GM21786 (cell line): ENCODE measurements around the gene ATG16L2.
"Not testable (repeated sequence)": the region's sequence is repeated elsewhere in the genome, so short reads cannot be mapped to it uniquely, and the experiment has no call there.

Experiments used
- ATAC-seq: cut with Tn5 transposase; IDR thresholded peaks from one replicate; pipeline ENCODE4 v1.9.1; 2021; ENCODE audit not compliant: unreplicated experiment

Gene ATG16L2

DNA sequence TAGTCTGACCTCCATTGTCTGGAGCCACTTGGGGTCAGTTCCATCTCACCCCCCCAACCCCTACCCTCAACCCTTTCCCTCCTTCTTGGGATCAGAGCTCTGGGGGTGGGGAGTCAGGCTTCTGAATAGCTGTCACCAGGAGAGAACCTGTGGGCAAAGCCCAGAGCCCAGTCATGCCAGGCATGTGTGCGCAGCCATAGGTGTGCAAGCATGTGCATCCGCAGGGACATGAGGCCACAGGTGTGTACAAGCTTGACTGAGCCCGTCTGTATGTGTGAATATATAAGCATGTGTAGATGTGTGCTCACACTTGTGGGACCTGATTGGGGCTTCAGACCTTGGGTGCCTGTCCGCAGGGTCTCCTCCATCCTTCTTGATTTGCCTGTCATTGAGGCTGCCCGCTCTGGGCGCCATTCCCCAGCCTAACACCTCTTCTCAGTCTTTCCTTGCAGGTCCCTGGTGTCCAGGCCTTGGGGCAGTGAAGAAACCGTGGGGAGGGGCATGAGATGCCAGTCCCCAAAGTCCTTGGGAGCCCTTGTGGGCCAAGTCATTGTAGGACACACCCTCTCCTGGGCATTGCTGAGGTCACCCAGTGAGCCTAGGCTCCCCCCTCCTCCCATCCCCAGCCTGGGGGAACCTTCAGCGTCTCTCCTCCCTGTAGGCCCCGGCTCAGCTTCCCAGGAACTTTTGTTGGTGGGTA lies 9.0 kb downstream of the ATG16L2 start:
- ATAC-seq: no peak

GRCh38 chr11:72824020-72824419 lies 9.8 kb downstream of the ATG16L2 start:
- no peak for ATAC-seq

- no peak for ATAC-seq
Measured at GRCh38 chr11:72824811-72825505, 10.7 kb downstream of the ATG16L2 start.

- no peak for ATAC-seq
Measured at GRCh38 chr11:72825661-72826060, 11.4 kb downstream of the ATG16L2 start.

DNA sequence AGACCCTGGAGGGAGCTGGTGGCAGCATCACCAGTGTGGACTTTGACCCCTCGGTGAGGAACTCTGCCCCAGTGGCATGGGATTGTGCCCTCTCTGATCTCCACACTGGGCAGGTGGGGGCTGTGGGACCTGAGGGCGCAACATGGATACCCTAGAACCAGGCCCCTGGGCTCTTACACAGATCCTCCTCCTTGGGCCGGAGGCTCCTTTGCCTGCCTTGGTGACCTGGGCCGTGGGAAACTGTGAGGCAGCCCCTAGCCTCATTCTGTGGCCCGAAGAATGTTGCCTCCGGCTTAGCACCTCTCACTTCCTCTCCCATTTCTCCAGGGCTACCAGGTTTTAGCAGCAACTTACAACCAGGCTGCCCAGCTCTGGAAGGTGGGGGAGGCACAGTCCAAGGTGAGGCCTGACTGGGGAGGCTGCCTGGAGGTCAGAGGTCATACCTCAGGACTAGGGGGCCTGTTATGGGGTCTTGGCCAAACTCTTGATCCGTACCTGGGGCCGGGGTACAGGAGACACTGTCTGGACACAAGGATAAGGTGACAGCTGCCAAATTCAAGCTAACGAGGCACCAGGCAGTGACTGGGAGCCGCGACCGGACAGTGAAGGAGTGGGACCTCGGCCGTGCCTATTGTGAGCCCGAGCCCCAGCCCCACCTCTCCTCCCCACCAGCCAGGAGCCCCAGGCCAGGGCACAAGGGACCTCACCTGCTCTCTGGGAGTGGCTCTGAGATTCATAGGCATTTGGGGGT lies 12.2 kb downstream of the ATG16L2 start:
- no peak for ATAC-seq

DNA sequence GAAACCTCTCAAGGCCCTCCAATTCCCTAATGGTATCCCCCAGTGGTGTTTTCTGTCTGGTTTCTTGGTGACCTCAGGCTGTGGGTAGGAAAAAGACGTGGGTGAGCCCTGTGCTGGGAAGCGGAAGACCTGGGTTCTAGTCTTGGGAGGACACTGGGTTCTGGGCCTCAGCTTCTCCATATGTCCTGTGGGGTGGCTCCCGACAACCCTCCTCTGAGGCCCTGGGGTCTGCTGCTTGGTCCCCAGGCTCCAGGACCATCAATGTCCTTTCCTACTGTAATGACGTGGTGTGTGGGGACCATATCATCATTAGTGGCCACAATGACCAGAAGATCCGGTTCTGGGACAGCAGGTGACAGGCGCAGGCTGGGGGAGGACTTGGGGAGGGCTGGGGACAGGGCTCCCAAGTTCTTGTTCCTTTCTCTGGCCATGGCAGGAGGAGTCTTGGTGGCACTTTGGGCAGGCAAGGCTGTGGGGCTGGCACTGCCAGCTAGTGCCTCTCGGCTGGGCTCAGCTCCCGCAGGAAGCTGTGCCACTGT lies 12.8 kb downstream of the ATG16L2 start:
- no peak for ATAC-seq

DNA sequence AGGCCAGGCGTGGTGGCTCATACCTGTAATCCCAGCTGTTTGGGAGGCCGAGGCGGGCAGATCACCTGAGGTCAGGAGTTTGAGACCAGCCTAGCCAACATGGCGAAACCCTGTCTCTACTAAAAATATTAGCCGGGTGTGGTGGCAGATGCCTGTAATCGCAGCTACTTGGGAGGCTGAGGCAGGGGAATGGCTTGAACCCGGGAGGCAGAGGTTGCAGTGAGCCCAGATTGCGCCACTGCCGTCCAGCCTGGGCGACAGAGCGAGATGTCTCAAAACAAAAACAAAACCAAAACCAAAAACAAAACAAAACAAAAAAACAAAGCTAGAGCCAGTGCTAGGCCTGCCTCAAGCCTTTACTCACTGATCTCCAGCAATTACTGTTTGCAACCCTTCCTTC lies 13.4 kb downstream of the ATG16L2 start:
- ATAC-seq: not testable (repeated sequence)

- ATAC-seq: no peak
Measured at GRCh38 chr11:72828081-72828567, 13.9 kb downstream of the ATG16L2 start.

- no peak for ATAC-seq
Measured at GRCh38 chr11:72828692-72829101, 14.5 kb downstream of the ATG16L2 start.

DNA sequence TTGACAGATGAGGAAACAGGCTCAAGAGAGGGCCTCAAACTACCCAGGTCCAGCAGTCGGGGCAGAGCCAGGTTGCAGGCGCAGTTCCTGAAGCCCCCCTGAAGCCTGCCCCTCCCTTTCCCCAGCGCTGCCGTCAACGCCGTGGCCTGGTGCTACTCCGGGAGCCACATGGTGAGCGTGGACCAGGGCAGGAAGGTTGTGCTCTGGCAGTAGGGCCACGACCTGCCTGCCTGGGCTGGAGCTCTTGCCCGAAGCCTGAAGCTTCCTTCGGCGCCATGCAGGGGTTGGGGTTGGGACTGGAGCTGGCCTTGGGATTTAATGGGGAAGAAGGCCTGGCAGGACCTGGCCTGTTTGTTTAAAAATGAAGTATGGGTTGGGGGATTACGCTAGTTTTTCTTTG lies 15.0 kb downstream of the ATG16L2 start:
- ATAC-seq: no peak

DNA sequence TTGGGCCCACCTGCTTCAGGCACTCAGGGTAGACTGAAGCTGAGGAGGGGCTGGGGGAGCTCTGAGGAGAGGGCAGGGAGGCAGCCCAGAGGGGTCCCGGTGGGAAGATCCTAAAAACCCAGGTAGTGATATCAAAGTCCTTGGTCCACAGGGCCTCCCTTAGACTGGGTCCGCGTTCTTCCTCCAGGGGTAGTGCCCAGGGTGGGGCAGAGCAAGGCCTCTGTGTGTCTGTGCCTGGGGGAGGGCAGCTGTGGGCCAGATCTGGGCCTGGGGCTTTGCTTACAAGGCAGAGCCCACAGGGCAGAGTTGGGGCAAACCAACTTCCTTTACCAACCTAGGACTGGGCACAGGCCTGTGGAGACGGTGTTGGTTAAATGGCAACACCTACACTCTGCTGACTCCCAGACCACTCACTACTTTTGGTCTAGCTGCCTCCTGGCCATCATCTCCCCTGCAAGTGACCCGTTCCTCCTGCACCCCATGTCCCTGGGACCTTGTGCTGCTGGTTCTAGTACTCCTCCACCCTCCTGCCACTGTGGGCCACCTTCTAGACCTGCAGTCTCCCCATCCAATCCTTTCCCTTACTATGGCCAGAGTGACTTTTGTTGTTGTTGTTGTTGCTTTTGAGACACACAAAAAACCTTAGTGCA lies 15.8 kb downstream of the ATG16L2 start:
- no peak for ATAC-seq

DNA sequence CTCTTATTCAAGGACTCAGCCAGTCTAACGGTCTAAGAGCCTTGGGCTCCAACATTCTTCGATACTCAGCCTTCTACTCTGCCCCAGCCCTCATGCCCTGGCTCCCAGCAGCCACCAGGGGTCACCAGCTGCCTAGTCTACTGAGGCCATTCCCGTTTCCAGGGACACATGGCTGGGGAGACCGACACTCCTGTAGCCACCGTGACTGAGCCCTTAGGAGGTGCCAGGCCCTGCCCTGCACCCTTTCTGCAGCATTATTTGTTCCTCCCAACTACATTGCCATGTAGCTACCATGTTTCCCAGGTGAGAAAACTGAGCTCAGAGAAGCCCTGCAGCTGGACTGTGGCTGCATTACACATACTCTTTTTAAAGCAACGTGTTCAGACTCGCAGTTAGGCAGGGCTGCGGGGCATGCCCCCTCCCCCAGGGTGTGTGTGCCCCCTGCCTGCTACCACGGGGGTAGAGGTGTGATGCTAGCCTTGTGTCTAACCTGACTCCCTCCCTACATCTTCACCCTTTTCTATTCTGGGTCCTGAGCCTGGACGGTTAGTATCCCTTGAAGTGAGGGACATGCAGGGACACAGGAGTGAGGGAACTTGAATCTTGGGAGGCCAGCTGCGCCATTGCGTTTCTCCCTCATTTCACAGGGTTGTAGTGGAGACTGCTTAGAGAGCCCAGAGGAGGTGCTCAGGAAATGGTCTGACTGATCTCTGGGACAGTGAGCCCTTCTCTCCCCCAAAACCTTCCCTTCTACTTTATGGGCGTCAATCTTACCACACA lies 17.5 kb downstream of the ATG16L2 start:
- ATAC-seq: no peak

DNA sequence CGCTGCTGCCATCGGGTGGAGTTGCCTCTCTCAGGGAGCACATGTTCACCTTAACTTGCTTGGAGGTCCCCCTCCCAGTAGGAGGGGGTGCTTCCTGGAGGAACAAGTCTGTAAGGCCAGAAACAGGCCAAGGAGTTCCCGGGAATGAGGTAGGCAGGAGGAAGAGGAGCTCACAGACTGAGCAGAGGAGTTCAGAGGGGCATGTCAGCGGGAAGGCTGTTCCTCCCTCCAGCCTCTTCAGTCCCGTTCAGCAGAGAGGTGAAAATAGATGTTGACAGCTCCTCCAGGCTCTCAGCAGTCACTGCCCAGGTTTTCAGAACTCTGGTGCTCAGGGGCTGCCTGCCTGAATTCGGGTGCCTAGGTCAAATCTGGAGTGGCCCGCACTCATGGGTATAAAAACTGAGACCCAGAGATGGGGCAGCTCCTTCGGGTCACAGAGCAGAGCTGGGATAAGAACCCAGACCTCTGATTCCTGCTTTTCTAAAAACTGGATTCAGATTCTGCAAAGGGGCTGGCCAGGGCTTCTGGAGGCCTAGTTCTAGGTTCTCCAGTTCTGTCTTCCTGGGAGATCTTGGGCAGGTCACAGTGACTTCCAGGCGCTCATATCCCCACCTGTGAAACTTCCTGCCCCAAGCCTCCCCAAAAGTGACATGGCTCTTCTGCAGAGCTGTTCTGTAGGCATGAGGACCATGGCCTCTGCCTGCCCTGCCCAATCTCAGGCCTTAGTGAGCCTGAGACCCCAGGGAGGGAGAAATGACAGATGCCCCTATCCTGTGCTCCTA lies 18.3 kb downstream of the ATG16L2 start:
- ATAC-seq: no peak

DNA sequence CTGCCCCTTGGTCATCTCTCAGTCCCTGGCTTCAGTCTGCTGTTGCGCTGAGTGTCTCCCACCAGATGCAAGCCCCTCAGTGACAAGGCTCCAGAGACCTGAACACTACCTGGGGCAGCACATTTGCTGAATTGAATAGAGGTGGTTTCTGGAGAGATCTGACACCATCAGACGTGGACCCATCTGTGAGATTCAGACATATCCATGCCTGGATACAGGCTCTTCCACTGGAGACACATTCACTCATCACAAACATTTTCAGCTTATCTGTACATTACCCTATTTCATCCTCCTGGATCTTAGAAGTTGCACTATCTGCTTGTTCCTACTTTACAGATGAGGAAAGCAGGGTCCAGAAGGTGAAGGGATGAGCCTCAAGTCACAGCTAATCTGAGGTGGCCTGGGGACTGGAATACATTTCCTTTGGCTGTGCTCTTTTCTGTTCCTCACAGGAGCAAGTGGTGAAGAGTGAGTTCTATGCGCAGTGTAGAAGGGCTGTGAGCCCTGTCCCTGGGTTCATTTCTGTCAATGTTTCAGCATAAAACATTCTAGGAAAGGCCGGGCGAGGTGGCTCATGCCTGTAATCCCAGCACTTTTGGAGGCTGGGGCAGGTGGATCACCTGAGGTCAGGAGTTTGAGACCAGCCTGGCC lies 19.0 kb downstream of the ATG16L2 start:
- ATAC-seq: no peak

- no peak for ATAC-seq
Measured at GRCh38 chr11:72833811-72834493, 19.7 kb downstream of the ATG16L2 start.

GRCh38 chr11:72834905-72835304 lies 20.7 kb downstream of the ATG16L2 start:
- ATAC-seq: no peak

GRCh38 chr11:72836111-72836510 lies 21.9 kb downstream of the ATG16L2 start:
- ATAC-seq: no peak

DNA sequence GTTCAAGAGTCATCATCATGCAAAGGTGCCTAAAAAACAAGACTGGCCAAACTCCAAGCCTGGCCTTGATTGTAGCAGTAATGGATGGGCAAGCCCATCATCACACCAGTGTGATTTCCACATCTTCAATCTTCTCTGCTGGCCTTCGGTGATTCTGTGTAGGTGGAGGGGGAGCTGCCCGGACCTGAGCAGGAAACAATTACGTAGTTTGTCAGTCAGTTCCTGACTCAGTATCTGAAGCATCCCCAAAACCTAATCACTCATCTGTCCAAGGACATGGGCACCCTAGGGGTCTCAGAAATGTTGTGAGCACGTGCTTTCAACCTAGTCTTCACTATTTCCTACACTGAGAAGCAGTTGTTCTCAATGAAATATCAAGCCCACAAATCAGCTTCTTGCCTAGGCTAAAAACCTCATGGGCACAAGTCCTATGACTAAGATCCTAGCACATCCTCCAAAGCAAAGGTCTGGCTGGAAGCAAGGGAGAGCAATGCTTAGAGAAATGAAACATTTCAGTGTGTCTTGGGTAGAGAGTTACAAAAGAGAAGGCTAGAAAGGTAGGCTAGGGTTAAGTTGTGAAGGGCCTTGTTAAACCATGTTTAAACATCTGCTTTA lies 24.6 kb downstream of the ATG16L2 start:
- ATAC-seq: no peak
